ENCODE data around the gene MCTP1. TPM values are rescaled to one million over a fixed set of nuclear protein-coding genes. Genes with fewer than 3 reads are reported as not detected.

MCTP1 gene
- total and polyA plus RNA-seq, 9 of the 15 experiments (the other 6 are each of a cell fraction or from before 2014, with no cell fraction given): 0.04 to 0.93 (median 0.06) TPM; not detected in 4

DNA sequence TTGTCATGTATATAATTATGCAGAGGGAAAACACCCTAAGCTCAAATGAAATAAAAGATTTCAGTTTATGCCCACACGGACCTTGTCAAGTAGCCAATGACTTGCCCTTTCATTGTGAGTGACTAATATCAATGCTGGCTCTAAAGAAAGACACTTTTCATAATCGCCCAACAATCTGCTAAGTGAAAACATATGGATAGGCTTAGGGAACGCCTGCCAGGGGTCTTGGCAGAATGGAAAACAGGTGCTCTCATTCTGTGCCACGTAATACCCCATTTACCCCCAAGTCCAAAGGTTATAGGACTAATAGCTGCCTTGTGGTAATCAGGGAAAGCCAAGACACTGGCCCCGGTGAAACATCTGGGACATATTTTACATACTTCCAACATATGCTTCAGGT, 508.7 kb downstream of the MCTP1 start:
- FAIRE-seq (no peak), ATAC-seq (no peak), DNase-seq (ENCODE audit: extremely low read depth in 1 of 4, low spot score in 3 of 4) (no peak)
- Histone ChIP-seq H3K36me3 (ENCODE audit: control insufficient read depth, insufficient read depth, low read length) (no peaks in the 10 kb centered on the region), H3K9ac (ENCODE audit: insufficient read depth in 1 of 2, low read depth in 2 of 2, low read length in 2 of 2) (no peak overlapping the region), H3K9me1 (ENCODE audit: control insufficient read depth, insufficient read depth, low read length) (no peaks in the 10 kb centered on the region), H4K20me1 (replicated peaks; ENCODE audit: control insufficient read depth, insufficient read depth, low read length) (no peaks in the 10 kb centered on the region), H3K79me2 (ENCODE audit: control insufficient read depth, insufficient read depth, low read length) (no peaks in the 10 kb centered on the region), H3K4me3 (no peak overlapping the region), H3K27ac (ENCODE audit: extremely low read depth, low read depth, low read length) (no peak overlapping the region), H3K9me3 (replicated peaks; ENCODE audit: control insufficient read depth, insufficient read depth, low read depth, low read length) (no peaks in the 10 kb centered on the region), H3K27me3 (ENCODE audit: control insufficient read depth in 2 of 2, insufficient read depth in 2 of 2, low read length in 2 of 2) (no peaks in the 10 kb centered on the region), H3K4me1 (replicated peaks in 1 of 2; ENCODE audit: control insufficient read depth in 2 of 2, insufficient read depth in 2 of 2, low read length in 2 of 2) (no peaks in the 10 kb centered on the region), H3K4me2 (ENCODE audit: insufficient read depth, low read length) (no peak overlapping the region), H2AFZ (ENCODE audit: low read depth, low read length) (no peak overlapping the region)
- ChIA-PET POLR2A (no interaction called here), CTCF (ENCODE audit: low intra/inter-chr PET ratio) (no interaction called here)
- no TSS peak for BruUV-seq (replicated peaks)
- intact Hi-C loops (cut with micrococcal nuclease) (no loop called here), in situ Hi-C loops (cut with MboI) (no loop called here)
- 0% methylated on average over 5 of the region's 5 CpGs for WGBS (ENCODE audit: insufficient coverage, low coverage, missing lambda C conversion rate)
- TF ChIP-seq MCM2 (IDR thresholded peaks at IDR 0.05; ENCODE audit: low read depth) (no peak), POLR2A (conservative IDR thresholded peaks at IDR 0.05) (no peak), FOSL1 (tag; conservative IDR thresholded peaks at IDR 0.05) (no peak), ZNF197 (CRISPR knock-in tag; IDR thresholded peaks at IDR 0.05; ENCODE audit: low read depth) (no peak), ZNF143 (CRISPR knock-in tag; IDR thresholded peaks at IDR 0.05) (no peak), ARID2 (IDR thresholded peaks at IDR 0.05) (no peak), IFI16 (CRISPR knock-in tag; IDR thresholded peaks at IDR 0.05) (no peak), NFATC3 (IDR thresholded peaks at IDR 0.05) (no peak), YY1 (IDR thresholded peaks at IDR 0.05; ENCODE audit: borderline replicate concordance in 1 of 3, control insufficient read depth in 1 of 3, extremely low read depth in 1 of 3, insufficient read depth in 3 of 3, insufficient read length in 1 of 3, insufficient replicate concordance in 2 of 3, low read depth in 1 of 3, low read length in 2 of 3) (no peak), JUNB (CRISPR knock-in tag; conservative IDR thresholded peaks at IDR 0.05) (no peak), ZNF23 (CRISPR knock-in tag; IDR thresholded peaks at IDR 0.05) (no peak), ERF (CRISPR knock-in tag; IDR thresholded peaks at IDR 0.05) (no peak), CHD2 (IDR thresholded peaks at IDR 0.05; ENCODE audit: low read depth, low read length) (no peak), FOXA3 (CRISPR knock-in tag; conservative IDR thresholded peaks at IDR 0.05 in 1 of 2, IDR thresholded peaks at IDR 0.05 in 1 of 2) (no peak), HCFC1 (IDR thresholded peaks at IDR 0.05; ENCODE audit: low read depth, low read length) (no peak), NCOR1 (IDR thresholded peaks at IDR 0.05) (no peak), ZC3H4 (CRISPR knock-in tag; IDR thresholded peaks at IDR 0.05; ENCODE audit: borderline replicate concordance) (no peak), HLTF (IDR thresholded peaks at IDR 0.05) (no peak)
- TF ChIP-seq, protein P1, sequence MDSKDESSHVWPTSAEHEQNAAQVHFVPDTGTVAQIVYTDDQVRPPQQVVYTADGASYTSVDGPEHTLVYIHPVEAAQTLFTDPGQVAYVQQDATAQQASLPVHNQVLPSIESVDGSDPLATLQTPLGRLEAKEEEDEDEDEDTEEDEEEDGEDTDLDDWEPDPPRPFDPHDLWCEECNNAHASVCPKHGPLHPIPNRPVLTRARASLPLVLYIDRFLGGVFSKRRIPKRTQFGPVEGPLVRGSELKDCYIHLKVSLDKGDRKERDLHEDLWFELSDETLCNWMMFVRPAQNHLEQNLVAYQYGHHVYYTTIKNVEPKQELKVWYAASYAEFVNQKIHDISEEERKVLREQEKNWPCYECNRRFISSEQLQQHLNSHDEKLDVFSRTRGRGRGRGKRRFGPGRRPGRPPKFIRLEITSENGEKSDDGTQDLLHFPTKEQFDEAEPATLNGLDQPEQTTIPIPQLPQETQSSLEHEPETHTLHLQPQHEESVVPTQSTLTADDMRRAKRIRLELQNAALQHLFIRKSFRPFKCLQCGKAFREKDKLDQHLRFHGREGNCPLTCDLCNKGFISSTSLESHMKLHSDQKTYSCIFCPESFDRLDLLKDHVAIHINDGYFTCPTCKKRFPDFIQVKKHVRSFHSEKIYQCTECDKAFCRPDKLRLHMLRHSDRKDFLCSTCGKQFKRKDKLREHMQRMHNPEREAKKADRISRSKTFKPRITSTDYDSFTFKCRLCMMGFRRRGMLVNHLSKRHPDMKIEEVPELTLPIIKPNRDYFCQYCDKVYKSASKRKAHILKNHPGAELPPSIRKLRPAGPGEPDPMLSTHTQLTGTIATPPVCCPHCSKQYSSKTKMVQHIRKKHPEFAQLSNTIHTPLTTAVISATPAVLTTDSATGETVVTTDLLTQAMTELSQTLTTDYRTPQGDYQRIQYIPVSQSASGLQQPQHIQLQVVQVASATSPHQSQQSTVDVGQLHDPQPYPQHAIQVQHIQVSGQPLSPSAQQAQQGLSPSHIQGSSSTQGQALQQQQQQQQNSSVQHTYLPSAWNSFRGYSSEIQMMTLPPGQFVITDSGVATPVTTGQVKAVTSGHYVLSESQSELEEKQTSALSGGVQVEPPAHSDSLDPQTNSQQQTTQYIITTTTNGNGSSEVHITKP (IDR thresholded peaks at IDR 0.05; ENCODE audit: partially characterized antibody): no peak
- TF ChIP-seq, protein P2, sequence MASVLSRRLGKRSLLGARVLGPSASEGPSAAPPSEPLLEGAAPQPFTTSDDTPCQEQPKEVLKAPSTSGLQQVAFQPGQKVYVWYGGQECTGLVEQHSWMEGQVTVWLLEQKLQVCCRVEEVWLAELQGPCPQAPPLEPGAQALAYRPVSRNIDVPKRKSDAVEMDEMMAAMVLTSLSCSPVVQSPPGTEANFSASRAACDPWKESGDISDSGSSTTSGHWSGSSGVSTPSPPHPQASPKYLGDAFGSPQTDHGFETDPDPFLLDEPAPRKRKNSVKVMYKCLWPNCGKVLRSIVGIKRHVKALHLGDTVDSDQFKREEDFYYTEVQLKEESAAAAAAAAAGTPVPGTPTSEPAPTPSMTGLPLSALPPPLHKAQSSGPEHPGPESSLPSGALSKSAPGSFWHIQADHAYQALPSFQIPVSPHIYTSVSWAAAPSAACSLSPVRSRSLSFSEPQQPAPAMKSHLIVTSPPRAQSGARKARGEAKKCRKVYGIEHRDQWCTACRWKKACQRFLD (CRISPR knock-in tag; IDR thresholded peaks at IDR 0.05): no peak
